ACC112 (cell line): ENCODE data around the gene TRPM6.

ENCODE experiments used
- H2AFZ ChIP-seq: fragments of 200-600 bp; sonication (generic); one replicate; pipeline ENCODE4 v1.6.0; 2017; ENCODE audit warnings: antibody characterized with exemption, low read length; ENCODE audit not compliant: unreplicated experiment
- H3K27ac ChIP-seq: fragments of 200-600 bp; sonication (generic); 2 replicates; pipeline ENCODE4 v1.5.1; 2014; ENCODE audit warnings: low read depth, mild to moderate bottlenecking, antibody characterized with exemption, low read length, moderate library complexity
- H3K27me3 ChIP-seq: fragments of 200-600 bp; sonication (generic); 2 replicates; pipeline ENCODE4 v1.6.1; 2014; ENCODE audit warnings: mild to moderate bottlenecking, antibody characterized with exemption, low read length, moderate library complexity, mixed read lengths; ENCODE audit not compliant: insufficient read depth
- H3K36me3 ChIP-seq: fragments of 200-600 bp; sonication (generic); 2 replicates; pipeline ENCODE4 v1.6.1; 2016; ENCODE audit warnings: mild to moderate bottlenecking, antibody characterized with exemption, low read length, moderate library complexity, mixed read lengths; ENCODE audit not compliant: insufficient read depth
- H3K4me1 ChIP-seq: fragments of 200-600 bp; sonication (generic); one replicate; pipeline ENCODE4 v1.6.1; 2016; ENCODE audit warnings: low read length, mixed read lengths; ENCODE audit not compliant: insufficient read depth, unreplicated experiment, control insufficient read depth
- H3K4me3 ChIP-seq: fragments of 200-600 bp; sonication (generic); 2 replicates; pipeline ENCODE4 v1.5.1; 2014; ENCODE audit warnings: mild to moderate bottlenecking, low read depth, low read length
- H3K79me2 ChIP-seq: fragments of 200-600 bp; sonication (generic); one replicate; pipeline ENCODE4 v1.6.0; 2016; ENCODE audit warnings: low read length; ENCODE audit not compliant: control insufficient read depth, unreplicated experiment, insufficient read depth

Gene TRPM6

DNA sequence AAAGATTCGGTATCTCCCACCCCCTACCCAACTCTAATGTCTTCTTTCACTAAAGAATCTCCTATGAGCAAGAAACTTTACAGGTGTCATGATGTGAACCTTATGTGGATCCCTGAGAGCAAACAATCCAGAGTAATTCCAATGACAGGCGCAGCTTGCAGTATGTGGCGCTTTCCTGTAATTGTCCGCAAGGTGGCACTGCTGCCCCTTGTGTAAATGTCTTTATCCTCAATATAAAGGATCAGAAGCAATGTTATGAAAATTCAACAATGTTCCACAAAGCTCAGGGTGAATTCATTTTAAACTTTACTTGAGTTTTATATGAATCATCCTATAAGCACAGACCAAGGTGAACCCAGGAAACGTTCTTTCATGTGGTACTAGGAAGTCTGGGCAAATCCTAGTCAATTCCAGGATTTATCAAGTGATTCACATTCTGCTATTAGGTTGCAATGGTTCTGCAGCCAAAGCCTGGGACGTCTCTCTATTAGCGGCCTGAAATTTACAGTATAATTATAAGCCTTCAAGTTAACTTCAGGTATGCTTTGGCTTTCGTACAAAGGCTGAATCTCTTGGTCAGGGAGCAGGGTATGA lies 113.7 kb downstream of the TRPM6 start:
- H3K79me2 ChIP-seq, result no peaks in the 10 kb centered on the region
- no peak overlapping the region for H2AFZ ChIP-seq
- no peak overlapping the region for H3K27ac ChIP-seq
- peaks cover 3% of the 10 kb centered on the region for H3K4me1 ChIP-seq
- H3K4me3 ChIP-seq, result no peak overlapping the region
- H3K27me3 ChIP-seq, result no peaks in the 10 kb centered on the region
- H3K36me3 ChIP-seq, result no peaks in the 10 kb centered on the region

DNA sequence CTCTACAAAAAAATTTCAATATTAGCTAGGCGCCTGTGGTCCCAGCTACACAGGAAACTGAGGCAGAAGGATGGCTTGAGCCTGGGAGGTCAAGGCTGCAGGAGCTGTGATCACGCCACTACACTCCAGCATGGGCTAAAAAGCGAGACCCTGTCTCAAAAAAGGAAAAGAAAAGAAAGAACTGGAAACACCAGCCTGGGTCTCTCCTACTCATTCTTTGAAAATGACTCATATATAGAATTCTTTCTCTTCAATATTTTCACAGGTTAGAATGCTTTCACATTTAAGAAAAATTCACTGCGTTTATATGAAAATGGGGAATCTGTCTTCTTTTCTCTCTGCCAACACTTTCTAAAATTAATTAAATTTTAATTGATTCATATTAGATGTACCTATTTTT lies 115.6 kb downstream of the TRPM6 start:
- H3K4me1 ChIP-seq, result peaks cover 3% of the 10 kb centered on the region
- H2AFZ ChIP-seq, result no peak overlapping the region
- H3K27me3 ChIP-seq, result no peaks in the 10 kb centered on the region
- H3K79me2 ChIP-seq, result no peaks in the 10 kb centered on the region
- no peak overlapping the region for H3K27ac ChIP-seq
- no peak overlapping the region for H3K4me3 ChIP-seq
- H3K36me3 ChIP-seq, result no peaks in the 10 kb centered on the region

DNA sequence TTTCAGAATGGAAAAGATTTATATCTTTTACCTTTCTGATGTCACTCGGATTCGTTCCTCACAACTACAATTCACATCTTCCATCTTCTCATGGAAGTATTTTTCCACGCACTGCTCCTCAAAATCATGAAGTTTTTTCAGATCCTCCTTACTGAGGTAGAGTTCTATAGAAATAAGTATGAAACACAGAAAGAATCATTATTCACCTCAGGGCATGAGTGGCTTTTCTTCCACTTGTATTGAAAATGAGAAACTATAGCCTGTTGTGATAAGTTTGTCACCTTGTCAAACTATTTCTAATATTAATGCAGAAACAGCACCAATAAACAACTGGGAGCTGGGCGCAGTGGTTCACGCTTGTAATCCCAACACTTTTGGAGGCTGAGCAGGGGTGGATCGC lies 116.0 kb downstream of the TRPM6 start:
- no peak overlapping the region for H2AFZ ChIP-seq

DNA sequence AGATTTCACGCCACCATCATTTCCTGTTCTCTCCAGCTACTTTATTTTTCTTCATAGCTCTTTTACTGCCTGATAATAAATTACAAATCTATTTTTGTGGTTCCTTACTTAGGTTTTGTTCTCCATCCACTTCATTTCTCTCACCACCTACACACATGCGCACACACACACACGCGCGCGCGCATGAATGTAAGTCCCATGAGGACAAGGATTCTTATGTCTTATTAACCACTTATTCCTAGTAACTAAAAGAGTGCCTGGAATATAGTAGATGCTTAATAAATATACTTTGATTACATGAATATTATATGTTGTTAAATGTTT lies 116.5 kb downstream of the TRPM6 start:
- no peaks in the 10 kb centered on the region for H3K27me3 ChIP-seq
- no peak overlapping the region for H3K27ac ChIP-seq
- no peaks in the 10 kb centered on the region for H3K36me3 ChIP-seq
- peaks cover 3% of the 10 kb centered on the region for H3K4me1 ChIP-seq
- H3K79me2 ChIP-seq, result no peaks in the 10 kb centered on the region
- H2AFZ ChIP-seq, result no peak overlapping the region
- no peak overlapping the region for H3K4me3 ChIP-seq

More for the DNA sequence above, 116.0 kb downstream of the TRPM6 start:
- Histone ChIP-seq H3K4me1 (peaks cover 3% of the 10 kb centered on the region), H3K4me3 (no peak overlapping the region), H3K36me3 (no peaks in the 10 kb centered on the region), H3K79me2 (no peaks in the 10 kb centered on the region), H3K27ac (no peak overlapping the region), H3K27me3 (no peaks in the 10 kb centered on the region)

DNA sequence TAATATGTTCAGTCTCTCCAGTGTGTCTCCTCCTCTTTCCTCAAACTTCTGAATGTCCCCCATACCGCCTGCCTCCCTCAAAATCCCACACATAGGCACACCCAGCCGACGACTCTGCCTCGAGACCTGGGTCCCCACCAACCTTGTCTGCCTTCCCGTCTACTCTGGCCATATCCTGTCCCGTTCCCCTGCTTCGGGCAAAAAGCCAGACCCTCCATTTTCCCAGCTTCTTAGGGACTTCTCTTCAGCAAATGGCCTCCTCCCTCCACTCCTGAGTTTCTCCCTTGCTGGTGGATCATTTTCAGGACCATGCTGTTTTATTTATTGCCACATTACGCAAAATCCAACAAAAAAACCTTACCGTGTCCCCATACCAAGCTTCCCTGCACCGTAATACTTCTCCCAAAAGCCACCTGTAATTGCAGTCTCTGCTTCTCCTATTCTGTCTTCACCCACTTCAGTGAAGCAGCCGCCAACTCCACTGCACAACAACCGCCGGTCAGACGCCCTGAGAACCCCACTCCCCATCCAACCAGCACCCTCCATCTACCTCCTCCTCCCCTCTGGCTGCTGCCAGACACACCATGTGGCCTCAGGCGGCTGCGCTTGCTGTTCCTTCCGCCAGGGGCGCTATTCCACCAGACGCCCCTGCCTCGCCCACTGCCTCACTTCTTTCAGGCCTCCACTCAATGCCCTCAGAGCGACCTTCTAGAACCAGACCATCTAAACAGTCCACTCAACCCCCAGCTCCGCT lies 117.0 kb downstream of the TRPM6 start:
- H3K4me3 ChIP-seq, result no peak overlapping the region
- no peaks in the 10 kb centered on the region for H3K27me3 ChIP-seq
- H3K4me1 ChIP-seq, result peaks cover 3% of the 10 kb centered on the region
- H3K27ac ChIP-seq, result no peak overlapping the region
- no peak overlapping the region for H2AFZ ChIP-seq
- no peaks in the 10 kb centered on the region for H3K79me2 ChIP-seq
- H3K36me3 ChIP-seq, result no peaks in the 10 kb centered on the region

DNA sequence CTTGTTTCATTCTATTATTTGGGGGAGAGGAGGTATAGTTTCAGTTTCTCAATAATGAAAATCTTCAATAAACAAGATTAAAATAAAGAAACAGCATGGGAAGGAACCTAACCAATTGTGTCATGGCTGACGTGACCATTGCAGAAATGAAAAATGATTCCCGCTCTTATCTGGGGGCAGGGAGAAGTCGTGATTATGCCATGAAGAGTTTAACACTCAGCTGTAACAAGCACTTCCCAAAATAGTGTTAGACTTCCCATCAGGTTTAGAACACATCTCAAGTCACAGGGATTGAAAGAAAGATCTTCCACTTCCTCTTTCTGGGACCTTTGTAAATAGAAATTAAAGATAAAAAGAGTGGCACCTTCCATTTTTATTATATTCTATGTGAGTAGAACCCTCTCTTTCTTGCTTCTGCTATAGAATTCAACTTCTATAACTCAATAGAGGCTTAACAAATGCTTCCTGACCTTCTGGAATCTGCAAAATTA lies 122.2 kb downstream of the TRPM6 start:
- H3K79me2 ChIP-seq, result no peaks in the 10 kb centered on the region
- no peak overlapping the region for H3K27ac ChIP-seq
- H3K4me1 ChIP-seq, result peaks cover 12% of the 10 kb centered on the region
- H3K36me3 ChIP-seq, result no peaks in the 10 kb centered on the region
- H3K4me3 ChIP-seq, result no peak overlapping the region
- no peaks in the 10 kb centered on the region for H3K27me3 ChIP-seq
- no peak overlapping the region for H2AFZ ChIP-seq

DNA sequence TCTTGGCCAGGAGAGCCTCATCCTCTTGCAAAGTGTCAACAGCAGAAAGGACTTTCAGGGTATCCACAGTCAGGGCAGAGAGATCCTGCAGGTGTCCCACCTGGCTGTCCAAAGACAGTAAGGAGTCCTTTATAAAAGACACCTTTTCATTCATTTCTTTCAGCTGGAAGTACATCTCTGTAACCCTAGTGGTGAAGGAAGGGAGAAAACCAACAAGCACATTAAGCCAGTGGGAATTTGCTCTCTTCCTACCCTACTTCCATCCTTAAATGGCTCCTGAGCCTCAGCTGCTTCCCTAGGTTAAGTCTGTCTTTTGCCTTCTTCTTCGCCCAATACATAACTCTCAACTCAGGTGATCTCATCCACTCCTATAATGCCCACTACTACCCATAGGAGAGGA lies 124.8 kb downstream of the TRPM6 start:
- no peak overlapping the region for H2AFZ ChIP-seq
- no peaks in the 10 kb centered on the region for H3K27me3 ChIP-seq
- no peak overlapping the region for H3K4me3 ChIP-seq
- peaks cover 19% of the 10 kb centered on the region for H3K4me1 ChIP-seq
- H3K27ac ChIP-seq, result no peak overlapping the region
- H3K79me2 ChIP-seq, result no peaks in the 10 kb centered on the region
- H3K36me3 ChIP-seq, result no peaks in the 10 kb centered on the region

DNA sequence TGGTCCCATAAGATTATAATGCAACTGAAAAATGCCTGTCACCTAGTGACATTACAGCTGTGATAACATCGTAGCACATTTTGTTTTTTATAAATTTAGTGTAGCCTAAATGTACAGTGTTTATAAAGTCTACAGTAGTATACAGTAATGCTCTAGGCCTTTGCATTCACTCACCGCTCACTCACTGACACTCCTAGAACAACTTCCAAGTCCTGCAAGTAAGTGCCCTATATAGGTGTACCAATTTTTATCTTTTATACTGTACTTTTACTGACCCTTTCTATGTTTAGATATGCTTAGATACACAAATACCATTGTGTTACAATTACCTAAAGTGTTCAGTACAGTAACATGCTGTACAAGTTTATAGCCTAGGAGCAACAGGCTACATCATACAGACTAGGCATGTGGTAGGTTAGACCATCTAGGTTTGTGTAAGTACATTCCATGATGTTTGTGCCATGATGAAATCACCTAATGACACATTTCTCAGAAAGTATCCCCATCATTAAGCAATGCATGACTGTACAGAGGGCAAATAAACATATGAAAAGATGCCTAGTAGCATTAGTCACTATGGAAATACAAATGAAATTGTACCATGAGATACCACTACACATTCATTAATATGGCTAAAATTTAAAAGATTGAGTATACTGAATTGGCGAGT lies 127.6 kb downstream of the TRPM6 start:
- H3K4me1 ChIP-seq, result peaks cover 19% of the 10 kb centered on the region

DNA sequence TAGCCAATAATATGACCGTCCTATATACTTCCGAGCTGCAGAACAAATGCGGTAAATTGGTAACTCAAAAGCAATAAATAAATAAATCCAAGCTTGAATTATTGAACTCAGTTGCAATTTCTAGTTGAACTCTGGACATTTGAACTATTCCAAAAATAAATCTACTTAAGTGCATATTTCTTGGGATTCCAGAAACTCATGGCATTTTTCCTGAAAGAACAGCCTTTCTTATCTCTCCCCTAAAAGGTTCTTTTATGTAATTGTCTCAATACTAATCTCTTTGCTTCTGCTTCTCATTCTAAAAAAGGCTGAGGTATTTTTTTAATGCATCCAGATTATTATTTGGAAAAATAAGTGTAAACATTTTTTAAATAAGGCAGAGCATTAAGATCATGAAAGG lies 131.7 kb downstream of the TRPM6 start:
- H3K27me3 ChIP-seq, result no peaks in the 10 kb centered on the region
- H2AFZ ChIP-seq, result no peak overlapping the region
- no peak overlapping the region for H3K27ac ChIP-seq
- H3K36me3 ChIP-seq, result no peaks in the 10 kb centered on the region
- H3K4me3 ChIP-seq, result no peak overlapping the region
- peaks cover 12% of the 10 kb centered on the region for H3K4me1 ChIP-seq
- H3K79me2 ChIP-seq, result no peaks in the 10 kb centered on the region

More for the DNA sequence above, 127.6 kb downstream of the TRPM6 start:
- H3K27ac ChIP-seq, result peak overlapping the region; percentile 94
- peak overlapping the region; percentile 82 for H2AFZ ChIP-seq
- H3K36me3 ChIP-seq, result no peaks in the 10 kb centered on the region
- H3K79me2 ChIP-seq, result no peaks in the 10 kb centered on the region
- H3K4me3 ChIP-seq, result peak overlapping the region; percentile 59; the same call in 1 of the 2 replicates
- no peaks in the 10 kb centered on the region for H3K27me3 ChIP-seq

DNA sequence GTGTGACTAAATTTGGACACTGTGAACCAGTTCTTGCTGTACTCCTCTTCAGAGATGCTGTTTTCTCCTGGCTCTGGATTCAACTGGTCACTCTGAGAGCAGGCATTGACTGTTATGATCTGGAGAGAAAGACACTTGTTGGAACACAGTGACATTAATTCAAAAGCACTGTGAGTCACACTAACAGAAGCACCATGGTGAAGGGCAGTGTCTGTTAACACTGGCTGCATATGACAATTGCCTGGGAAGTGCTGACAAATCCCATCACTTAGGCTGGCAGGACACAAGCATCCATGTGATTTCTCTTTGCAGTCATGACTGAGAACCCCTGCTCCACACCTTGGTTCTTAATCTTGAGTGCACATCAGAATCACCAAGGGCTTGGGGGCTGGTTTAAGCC lies 132.4 kb downstream of the TRPM6 start:
- no peak overlapping the region for H2AFZ ChIP-seq
- no peaks in the 10 kb centered on the region for H3K27me3 ChIP-seq
- H3K36me3 ChIP-seq, result no peaks in the 10 kb centered on the region
- H3K4me3 ChIP-seq, result no peak overlapping the region
- no peaks in the 10 kb centered on the region for H3K79me2 ChIP-seq
- H3K27ac ChIP-seq, result no peak overlapping the region
- H3K4me1 ChIP-seq, result peaks cover 6% of the 10 kb centered on the region

DNA sequence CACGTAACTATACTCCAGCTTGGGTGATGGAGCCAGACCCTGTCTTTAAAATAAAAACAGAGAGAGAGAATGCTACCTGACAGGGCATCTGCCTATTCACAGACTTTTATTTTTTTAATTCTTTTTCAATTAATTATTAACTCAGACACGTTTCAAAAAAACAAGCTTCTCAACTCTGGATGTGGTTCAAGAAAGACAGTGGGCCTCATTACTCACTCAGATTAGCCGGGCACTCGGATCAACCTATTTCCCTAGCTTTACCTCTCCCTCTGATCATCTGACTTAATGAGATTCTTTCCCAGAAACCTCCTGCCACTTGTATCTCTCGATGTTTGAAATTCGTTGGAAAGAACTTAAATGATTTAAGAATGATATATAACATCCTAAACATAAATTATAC lies 134.1 kb downstream of the TRPM6 start:
- no peak overlapping the region for H3K4me3 ChIP-seq
- no peaks in the 10 kb centered on the region for H3K4me1 ChIP-seq
- H3K36me3 ChIP-seq, result no peaks in the 10 kb centered on the region
- no peak overlapping the region for H3K27ac ChIP-seq
- H3K79me2 ChIP-seq, result no peaks in the 10 kb centered on the region
- no peaks in the 10 kb centered on the region for H3K27me3 ChIP-seq
- no peak overlapping the region for H2AFZ ChIP-seq
